ENCODE results near the gene OTOA. TPM values are rescaled to one million over a fixed set of nuclear protein-coding genes. Genes with fewer than 3 reads are reported as not detected.
A peak's percentile ranks its signal among the peaks of the same experiment; 100 is the strongest.
"Not testable (repeated sequence)": the region's sequence is repeated elsewhere in the genome, so short reads cannot be mapped to it uniquely, and the experiment has no call there.

The OTOA gene
- total RNA-seq, 2 experiments from 2014 or later, result 0.15 to 0.18 TPM

DNA sequence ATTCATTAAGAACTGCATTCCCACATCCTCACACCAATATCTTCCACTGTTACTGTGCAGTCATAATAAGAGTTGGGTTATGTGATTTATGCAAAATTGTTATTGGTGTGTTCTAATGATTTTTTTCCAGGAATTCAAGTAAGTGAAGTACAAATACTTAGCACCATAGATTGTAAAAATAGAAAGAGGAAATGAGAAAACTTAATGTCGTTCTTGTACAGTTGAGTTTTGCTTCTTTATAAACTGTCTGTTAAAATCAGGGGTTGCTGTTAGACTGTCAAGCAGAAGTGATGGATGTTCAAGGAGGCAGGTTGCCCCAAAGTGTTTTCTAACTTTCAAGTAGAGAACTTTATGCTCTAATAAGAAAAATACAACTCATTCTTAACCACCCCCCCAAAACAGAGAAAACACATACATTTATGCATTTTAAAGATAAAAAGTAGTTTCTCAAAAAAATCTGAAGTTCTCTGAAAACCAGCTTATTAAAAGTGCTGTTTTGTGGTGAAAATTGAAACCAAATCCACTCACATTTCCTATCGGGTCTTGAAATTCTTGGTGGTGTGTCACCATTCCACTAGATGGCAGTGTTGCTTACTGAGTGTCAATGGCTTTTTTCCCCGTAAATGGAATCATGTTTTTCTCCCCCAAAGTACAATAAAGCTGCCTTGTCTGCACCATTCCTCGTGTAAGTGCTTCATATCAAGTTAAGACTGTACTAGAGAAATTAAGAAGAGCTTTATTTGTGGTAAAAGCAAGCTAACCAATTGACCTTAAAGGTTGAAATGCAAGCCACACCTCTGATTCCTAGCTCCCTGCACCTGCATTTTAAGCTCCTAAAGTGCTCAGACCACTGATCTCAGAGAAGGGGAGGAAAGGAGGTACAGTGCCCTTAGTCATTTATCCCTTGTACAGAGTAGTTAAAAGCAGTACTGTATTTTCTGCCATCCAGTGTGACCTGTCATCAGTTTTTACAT lies 6.7 kb upstream of the OTOA start:
- CTCF ChIA-PET, result interaction anchor here (0.6 to 4.7 kb wide), 32 partner anchors 9 to 420 kb away, joined by 3 to 80 read pairs (median 4); no protein-coding TSS in a partner anchor
- peaks cover 45% of the 10 kb centered on the region for H3K4me1 Mint-ChIP-seq
- no peaks in the 10 kb centered on the region for H3K9me3 Mint-ChIP-seq
- POLR2A ChIA-PET, result interaction anchor here (1.3 to 1.9 kb wide), 3 partner anchors 9 to 46 kb away, joined by 4 to 13 read pairs (median 12); no protein-coding TSS in a partner anchor
- H3K4me3 Mint-ChIP-seq, result no peak overlapping the region
- peak; percentile 34 for DNase-seq
- H3K27me3 Mint-ChIP-seq, result no peaks in the 10 kb centered on the region
- H3K27ac Mint-ChIP-seq, result no peak overlapping the region
- H3K36me3 Mint-ChIP-seq (ENCODE audit: low read depth), result peaks cover 16% of the 10 kb centered on the region

DNA sequence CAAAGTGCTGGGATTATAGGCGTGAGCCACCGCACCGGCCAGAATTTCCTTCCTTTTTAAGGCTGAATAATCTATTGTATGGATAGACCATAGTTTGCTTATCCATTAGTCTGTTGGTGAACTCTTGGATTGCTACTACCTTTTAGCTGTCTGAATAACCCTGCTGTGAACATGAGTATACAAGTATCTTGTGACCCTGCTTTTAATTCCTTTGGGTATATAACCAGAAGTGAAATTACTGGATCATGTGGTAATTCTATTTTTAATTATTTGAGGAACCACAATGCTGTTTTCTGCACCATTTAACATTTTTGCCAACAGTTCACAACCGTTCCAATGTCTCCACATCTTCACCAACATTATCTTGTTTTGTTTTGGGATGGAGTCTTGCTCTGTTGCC lies 4.6 kb upstream of the OTOA start:
- CTCF ChIA-PET, result interaction anchor here (4.7 kb wide), 1 partner anchor 50 kb away, joined by 80 read pairs; no protein-coding TSS in a partner anchor
- DNase-seq, result no peak
- no peaks in the 10 kb centered on the region for H3K9me3 Mint-ChIP-seq
- no peak overlapping the region for H3K4me3 Mint-ChIP-seq
- H3K27ac Mint-ChIP-seq, result no peak overlapping the region
- peaks cover 46% of the 10 kb centered on the region for H3K4me1 Mint-ChIP-seq
- POLR2A ChIA-PET, result interaction anchor here (1.2 kb wide), 1 partner anchor 14 kb away, joined by 3 read pairs; no protein-coding TSS in a partner anchor
- H3K27me3 Mint-ChIP-seq, result peaks cover 5% of the 10 kb centered on the region
- peaks cover 16% of the 10 kb centered on the region for H3K36me3 Mint-ChIP-seq (ENCODE audit: low read depth)

- no peak overlapping the region for H3K27ac Mint-ChIP-seq
- ChIA-PET POLR2A (no interaction called here), CTCF (interaction anchor here (2.7 kb wide), 1 partner anchor 8 kb away, joined by 14 read pairs; no protein-coding TSS in a partner anchor)
- peaks cover 17% of the 10 kb centered on the region for H3K4me1 Mint-ChIP-seq
- H3K9me3 Mint-ChIP-seq, result no peaks in the 10 kb centered on the region
- H3K27me3 Mint-ChIP-seq, result peaks cover 10% of the 10 kb centered on the region
- H3K4me3 Mint-ChIP-seq, result no peak overlapping the region
- no peak for DNase-seq
- no peaks in the 10 kb centered on the region for H3K36me3 Mint-ChIP-seq (ENCODE audit: low read depth)
Observed at GRCh38 chr16:21664801-21665492, 1.2 kb downstream of the OTOA start.

- DNase-seq, result no peak
- no peak overlapping the region for H3K4me3 Mint-ChIP-seq
- peaks cover 6% of the 10 kb centered on the region for H3K4me1 Mint-ChIP-seq
- H3K27me3 Mint-ChIP-seq, result peaks cover 19% of the 10 kb centered on the region
- H3K9me3 Mint-ChIP-seq, result no peaks in the 10 kb centered on the region
- ChIA-PET CTCF (interaction anchor here (2.7 kb wide), 1 partner anchor 9 kb away, joined by 14 read pairs; no protein-coding TSS in a partner anchor), POLR2A (no interaction called here)
- H3K27ac Mint-ChIP-seq, result no peak overlapping the region
- no peaks in the 10 kb centered on the region for H3K36me3 Mint-ChIP-seq (ENCODE audit: low read depth)
Observed at GRCh38 chr16:21666772-21667171, 3.0 kb downstream of the OTOA start.

DNA sequence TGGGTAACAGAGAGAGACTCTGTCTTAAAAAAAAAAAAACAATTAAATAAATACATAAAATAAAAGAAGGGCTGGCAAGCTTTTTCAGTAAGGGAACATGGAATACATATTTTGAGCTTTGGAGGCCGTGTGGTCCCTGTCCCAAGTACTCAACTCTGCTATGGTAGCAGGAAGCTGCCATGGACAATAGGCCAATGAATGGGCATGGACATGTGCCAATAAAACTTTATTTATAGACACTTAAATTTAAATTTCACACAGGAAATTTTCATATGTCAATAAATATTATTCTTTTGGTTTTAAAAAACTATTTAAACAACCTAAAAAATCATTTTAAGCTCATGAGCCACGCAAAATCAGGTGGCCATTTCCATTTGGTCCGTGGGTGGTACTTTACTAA lies 3.8 kb downstream of the OTOA start:
- Mint-ChIP-seq H3K27ac (no peak overlapping the region), H3K27me3 (peaks cover 19% of the 10 kb centered on the region), H3K4me1 (peaks cover 5% of the 10 kb centered on the region), H3K36me3 (ENCODE audit: low read depth) (no peaks in the 10 kb centered on the region), H3K4me3 (no peak overlapping the region), H3K9me3 (no peaks in the 10 kb centered on the region)
- DNase-seq, result no peak
- ChIA-PET POLR2A (no interaction called here), CTCF (interaction anchor here (0.6 to 2.7 kb wide), 3 partner anchors 10 to 41 kb away, joined by 3 to 14 read pairs (median 4); no protein-coding TSS in a partner anchor)

GRCh38 chr16:21673469-21673868 lies 9.7 kb downstream of the OTOA start:
- CTCF ChIA-PET, result interaction anchor here (2.5 kb wide), 1 partner anchor 16 kb away, joined by 9 read pairs; no protein-coding TSS in a partner anchor
- no peaks in the 10 kb centered on the region for H3K4me1 Mint-ChIP-seq
- DNase-seq, result no peak
- peaks cover 20% of the 10 kb centered on the region for H3K27me3 Mint-ChIP-seq
- no peak overlapping the region for H3K4me3 Mint-ChIP-seq
- POLR2A ChIA-PET, result no interaction called here
- H3K36me3 Mint-ChIP-seq (ENCODE audit: low read depth), result no peaks in the 10 kb centered on the region
- H3K9me3 Mint-ChIP-seq, result no peaks in the 10 kb centered on the region
- H3K27ac Mint-ChIP-seq, result no peak overlapping the region

DNA sequence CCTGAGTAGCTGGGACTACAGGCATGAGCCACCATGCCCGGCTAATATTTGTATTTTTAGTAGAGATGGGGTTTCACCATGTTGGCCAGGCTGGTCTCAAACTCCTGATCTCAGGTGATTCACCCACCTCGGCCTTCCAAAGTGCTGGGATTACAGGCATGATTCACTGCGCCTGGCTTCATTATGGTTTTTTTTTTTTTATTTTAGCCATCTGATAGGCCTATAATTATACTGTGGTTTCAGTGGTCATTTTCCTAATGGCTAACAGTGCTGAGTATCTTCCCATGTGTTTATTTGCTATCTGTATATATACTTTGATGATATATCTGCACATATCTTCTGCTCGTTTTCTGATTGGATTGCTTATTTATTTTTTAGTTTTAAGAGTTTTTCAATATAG lies 10.7 kb downstream of the OTOA start:
- H3K27ac Mint-ChIP-seq; H3K4me1 Mint-ChIP-seq; H3K36me3 Mint-ChIP-seq (ENCODE audit: low read depth); POLR2A ChIA-PET; H3K4me3 Mint-ChIP-seq; H3K9me3 Mint-ChIP-seq; DNase-seq: not testable (repeated sequence)
- CTCF ChIA-PET, result interaction anchor here (2.5 kb wide), 1 partner anchor 17 kb away, joined by 9 read pairs; no protein-coding TSS in a partner anchor
- H3K27me3 Mint-ChIP-seq, result peaks cover 21% of the 10 kb centered on the region

DNA sequence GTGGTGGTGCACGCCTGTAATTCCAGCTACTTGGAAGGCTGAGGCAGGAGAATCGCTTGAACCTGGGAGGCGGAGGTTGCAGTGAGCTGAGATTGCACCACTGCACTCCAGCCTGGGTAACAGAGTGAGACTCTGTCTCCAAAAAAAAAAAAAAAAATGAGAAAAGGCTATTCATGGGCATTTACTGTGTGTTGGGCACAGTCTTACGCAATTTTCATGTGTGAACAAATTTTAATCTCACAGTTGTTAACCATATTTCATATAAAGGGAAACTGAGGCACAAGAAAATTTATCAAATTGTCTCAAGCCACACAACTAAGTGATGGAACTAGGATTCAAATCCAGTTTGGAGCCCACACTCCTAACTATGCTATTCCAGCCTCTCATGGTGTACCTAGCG lies 16.9 kb downstream of the OTOA start:
- CTCF ChIA-PET; H3K4me3 Mint-ChIP-seq; POLR2A ChIA-PET; H3K27ac Mint-ChIP-seq; DNase-seq; H3K4me1 Mint-ChIP-seq; H3K36me3 Mint-ChIP-seq (ENCODE audit: low read depth); H3K9me3 Mint-ChIP-seq: not testable (repeated sequence)
- peaks cover 12% of the 10 kb centered on the region for H3K27me3 Mint-ChIP-seq

- ChIA-PET CTCF (interaction anchor here (0.7 to 1.7 kb wide), 3 partner anchors 26 to 277 kb away, joined by 3 to 5 read pairs (median 3); no protein-coding TSS in a partner anchor), POLR2A (no interaction called here)
- H3K4me3 Mint-ChIP-seq, result no peak overlapping the region
- no peak for DNase-seq
- peaks cover 3% of the 10 kb centered on the region for H3K27me3 Mint-ChIP-seq
- H3K9me3 Mint-ChIP-seq, result no peaks in the 10 kb centered on the region
- H3K4me1 Mint-ChIP-seq, result no peaks in the 10 kb centered on the region
- no peaks in the 10 kb centered on the region for H3K36me3 Mint-ChIP-seq (ENCODE audit: low read depth)
- H3K27ac Mint-ChIP-seq, result no peak overlapping the region
Observed at GRCh38 chr16:21683184-21683583, 19.4 kb downstream of the OTOA start.

GRCh38 chr16:21684199-21684598 lies 20.4 kb downstream of the OTOA start:
- DNase-seq, result peak; percentile 25
- no peak overlapping the region for H3K4me3 Mint-ChIP-seq
- no peaks in the 10 kb centered on the region for H3K9me3 Mint-ChIP-seq
- ChIA-PET CTCF (interaction anchor here (0.6 to 1.2 kb wide), 6 partner anchors 9 to 100 kb away, joined by 3 to 5 read pairs (median 3); no protein-coding TSS in a partner anchor), POLR2A (no interaction called here)
- H3K27me3 Mint-ChIP-seq, result peaks cover 4% of the 10 kb centered on the region
- no peaks in the 10 kb centered on the region for H3K36me3 Mint-ChIP-seq (ENCODE audit: low read depth)
- no peaks in the 10 kb centered on the region for H3K4me1 Mint-ChIP-seq
- no peak overlapping the region for H3K27ac Mint-ChIP-seq

DNA sequence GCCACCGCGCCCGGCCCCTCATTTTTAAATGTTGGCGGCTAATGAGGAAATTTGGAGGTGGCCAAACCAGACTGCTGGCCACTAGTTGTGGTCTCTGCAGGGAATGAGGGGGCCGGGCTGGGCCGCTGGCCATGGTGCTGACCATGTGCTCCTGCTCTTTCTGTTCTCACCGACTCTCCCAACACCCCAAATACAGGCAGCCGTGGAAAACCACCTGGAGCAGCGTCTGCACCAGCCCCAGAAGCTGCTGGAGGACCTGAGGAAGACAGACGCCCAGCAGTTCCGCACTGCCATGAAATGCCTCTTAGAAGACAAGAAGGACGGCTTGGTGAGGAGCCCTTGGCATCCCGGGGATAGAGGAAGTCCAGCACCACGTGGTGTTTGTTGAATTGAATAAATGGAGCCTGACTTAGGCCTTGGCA lies 21.3 kb downstream of the OTOA start:
- POLR2A ChIA-PET, result no interaction called here
- CTCF ChIA-PET, result interaction anchor here (0.6 to 1.0 kb wide), 3 partner anchors 8 to 399 kb away, joined by 3 to 4 read pairs (median 3); no protein-coding TSS in a partner anchor
- no peaks in the 10 kb centered on the region for H3K4me1 Mint-ChIP-seq
- H3K36me3 Mint-ChIP-seq (ENCODE audit: low read depth), result no peaks in the 10 kb centered on the region
- H3K27ac Mint-ChIP-seq, result no peak overlapping the region
- H3K27me3 Mint-ChIP-seq, result peaks cover 8% of the 10 kb centered on the region
- DNase-seq, result no peak
- H3K4me3 Mint-ChIP-seq, result no peak overlapping the region
- no peaks in the 10 kb centered on the region for H3K9me3 Mint-ChIP-seq

DNA sequence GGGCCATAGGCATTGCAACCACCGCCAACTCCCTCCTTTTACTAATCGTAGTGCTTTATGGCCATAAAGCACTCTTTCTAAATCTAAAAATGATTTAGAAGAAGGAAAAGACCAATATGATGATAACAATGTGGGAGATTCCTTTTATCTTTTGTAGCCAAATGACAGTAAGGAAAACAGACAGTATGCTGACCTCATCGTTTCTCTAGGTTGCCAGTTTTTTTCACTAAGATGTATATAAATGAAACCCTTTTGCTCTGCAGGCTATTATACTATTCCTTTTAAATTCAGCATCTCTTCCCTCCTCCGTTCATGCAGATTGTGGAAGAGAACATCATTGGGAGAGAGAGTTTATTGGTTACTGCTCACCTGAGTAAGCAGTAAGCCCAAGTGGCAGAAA lies 25.3 kb downstream of the OTOA start:
- Mint-ChIP-seq H3K27ac (no peak overlapping the region), H3K36me3 (ENCODE audit: low read depth) (no peaks in the 10 kb centered on the region), H3K4me3 (no peak overlapping the region), H3K9me3 (no peaks in the 10 kb centered on the region), H3K4me1 (no peaks in the 10 kb centered on the region), H3K27me3 (peaks cover 6% of the 10 kb centered on the region)
- DNase-seq, result no peak
- CTCF ChIA-PET, result no interaction called here
- POLR2A ChIA-PET, result no interaction called here

- CTCF ChIA-PET; DNase-seq; H3K36me3 Mint-ChIP-seq (ENCODE audit: low read depth); H3K4me3 Mint-ChIP-seq; POLR2A ChIA-PET; H3K27ac Mint-ChIP-seq; H3K27me3 Mint-ChIP-seq; H3K9me3 Mint-ChIP-seq; H3K4me1 Mint-ChIP-seq: not testable (repeated sequence)
Observed at GRCh38 chr16:21690967-21691366, 27.2 kb downstream of the OTOA start.

All from activated CD4-positive, alpha-beta memory T cell treated with anti-CD3 and anti-CD28 coated beads, Interleukin-2, amount 10 ng/mL, durations not matched to agents 7 days and 5 days (primary cell).